Caki2 (cell line): Measurements from ENCODE around the gene AQP11. TPM values are rescaled to one million over a fixed set of nuclear protein-coding genes. Genes with fewer than 3 reads are reported as not detected.
"Not testable (repeated sequence)": the region's sequence is repeated elsewhere in the genome, so short reads cannot be mapped to it uniquely, and the experiment has no call there.

Source experiments
- DNase-seq: peaks from one replicate; pipeline ENCODE4 v3.0.0-alpha.2; 2015; ENCODE audit warnings: low read depth
- in situ Hi-C: cut with HindIII; loops from 2 replicates; pipeline ENCODE4 v1.10.0; 2016; ENCODE audit warnings: low sequenced_read_pairs, low pct_unique_long_range_greater_than_20kb, mixed read lengths
- total RNA-seq: library from RNA; depleted of rRNA; stranded (reverse); fragments of >200 nt; shearing (Covaris generic); gene quantifications from 2 replicates; pipeline ENCODE4 v1.2.3, GENCODE V29; 2014; ENCODE audit warnings: low replicate concordance; rRNA removed

The AQP11 gene, protein sequence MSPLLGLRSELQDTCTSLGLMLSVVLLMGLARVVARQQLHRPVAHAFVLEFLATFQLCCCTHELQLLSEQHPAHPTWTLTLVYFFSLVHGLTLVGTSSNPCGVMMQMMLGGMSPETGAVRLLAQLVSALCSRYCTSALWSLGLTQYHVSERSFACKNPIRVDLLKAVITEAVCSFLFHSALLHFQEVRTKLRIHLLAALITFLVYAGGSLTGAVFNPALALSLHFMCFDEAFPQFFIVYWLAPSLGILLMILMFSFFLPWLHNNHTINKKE
- total RNA-seq = 0.35 and 6.3 TPM in 2 replicates

DNA sequence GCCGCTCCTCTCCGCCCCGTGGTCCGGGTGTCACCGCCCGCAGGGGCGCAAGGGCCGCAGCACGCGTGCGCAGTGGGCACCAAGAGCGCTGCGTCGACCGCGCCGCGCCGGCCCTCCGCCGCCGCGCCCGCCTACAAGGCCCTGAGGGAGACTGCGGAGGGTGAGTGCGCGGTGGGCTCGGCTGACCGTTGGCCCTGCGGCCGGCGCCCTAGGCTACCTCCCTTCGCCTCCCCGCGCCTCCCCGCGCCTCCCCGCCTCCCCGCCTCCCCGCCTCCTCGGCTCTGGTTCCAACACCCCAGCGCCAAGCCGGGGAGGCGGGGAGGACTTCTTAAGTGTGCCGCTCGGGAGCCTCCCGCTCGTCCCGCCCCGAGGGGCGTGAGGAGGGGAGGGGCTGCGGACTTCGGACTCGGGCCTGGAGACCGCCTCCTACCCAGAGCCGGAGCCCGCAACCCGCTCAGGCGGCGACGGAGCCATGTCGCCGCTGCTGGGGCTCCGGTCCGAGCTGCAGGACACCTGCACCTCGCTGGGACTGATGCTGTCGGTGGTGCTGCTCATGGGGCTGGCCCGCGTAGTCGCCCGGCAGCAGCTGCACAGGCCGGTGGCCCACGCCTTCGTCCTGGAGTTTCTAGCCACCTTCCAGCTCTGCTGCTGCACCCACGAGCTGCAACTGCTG is at the start of gene AQP11:
Gene AQP11, plus strand, starts transcription at position 433 of the 673 bp plus-strand sequence. Its CDS starts 40 bp downstream, at position 473.
- peak; percentile 91 for DNase-seq

GRCh38 chr11:77542296-77542695 is 47.5 kb upstream of the AQP11 start:
- in situ Hi-C loops = no loop called here
- DNase-seq = no peak

More for the DNA sequence above, at the start of gene AQP11:
- in situ Hi-C loops = no loop called here

- DNase-seq = no peak
- in situ Hi-C loops = no loop called here
These were observed 42.5 kb upstream of the AQP11 start for GRCh38 chr11:77547047-77547836.

DNA sequence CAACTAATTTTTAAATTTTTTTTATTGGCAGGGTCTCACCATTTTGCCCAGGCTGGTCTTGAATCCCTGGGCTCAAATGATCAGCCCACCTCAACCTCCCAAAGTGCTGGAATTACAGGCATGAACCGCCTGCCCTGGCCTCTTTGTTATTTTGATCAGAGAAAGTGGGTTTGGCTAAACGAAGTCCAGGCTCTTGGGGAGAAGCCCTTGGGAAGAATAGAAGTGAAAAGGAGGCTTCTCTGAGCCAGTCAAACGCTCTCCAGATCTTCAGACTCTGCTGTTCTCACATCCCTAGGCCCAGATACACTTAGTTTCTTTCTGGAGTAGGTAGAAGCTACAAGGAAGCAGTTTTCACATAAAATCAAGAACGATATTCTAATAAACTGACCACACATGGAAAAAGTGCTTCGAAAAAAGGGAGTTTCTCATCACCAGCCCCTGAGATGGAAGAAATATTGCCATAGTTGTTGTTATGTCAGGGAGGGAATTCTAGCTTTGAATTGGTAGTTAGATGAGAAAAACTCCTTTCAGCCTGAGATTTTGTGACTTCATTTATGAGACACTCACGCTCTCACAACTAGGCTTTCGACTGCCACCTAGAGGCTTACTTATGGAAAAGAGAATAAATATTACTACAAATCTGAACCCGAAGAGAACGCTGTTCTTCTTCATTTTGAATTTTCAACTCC is 41.7 kb upstream of the AQP11 start:
- DNase-seq = peak; percentile 25
- in situ Hi-C loops = no loop called here

DNA sequence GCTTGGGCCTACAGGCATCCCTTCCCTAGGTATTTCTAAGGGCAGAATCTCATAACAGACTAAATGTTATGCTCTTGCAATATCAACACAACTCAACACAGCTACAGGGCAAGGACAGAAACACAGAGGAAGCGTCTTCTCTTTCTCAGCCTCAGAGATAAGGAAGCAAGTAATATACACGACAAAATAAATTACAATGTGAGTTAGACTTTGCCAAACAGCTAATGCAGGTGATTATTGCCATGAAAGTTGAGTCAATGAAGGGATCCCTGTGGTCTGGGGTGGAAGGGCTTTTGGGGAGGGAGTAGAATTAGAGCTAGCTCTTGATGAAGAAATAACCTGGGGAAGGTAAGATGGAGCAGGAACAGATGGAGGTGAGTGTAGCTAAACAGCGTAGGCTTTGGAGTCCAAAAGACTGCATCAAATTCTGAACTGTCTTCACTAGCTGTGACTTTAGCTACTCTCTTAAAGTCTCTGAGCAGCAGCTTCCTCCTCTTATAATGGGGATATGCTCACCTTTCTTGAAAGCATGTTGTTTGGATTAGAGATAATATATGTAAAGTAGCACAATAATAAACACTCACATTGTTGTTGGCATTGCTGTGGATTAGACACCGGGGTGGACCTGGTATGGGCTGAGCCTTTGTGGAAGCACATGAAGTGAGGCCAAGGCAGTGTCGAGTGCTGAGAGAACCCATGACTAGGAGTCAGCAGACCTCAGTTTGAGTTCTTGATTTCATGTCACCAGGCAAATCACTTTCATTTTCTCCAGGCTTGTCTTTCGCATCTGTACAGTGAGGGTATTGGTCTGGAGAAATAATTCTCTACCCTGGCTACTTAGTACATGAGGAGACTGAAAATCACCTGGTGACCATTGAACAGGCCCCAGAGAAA is 41.0 kb upstream of the AQP11 start:
- in situ Hi-C loops = no loop called here
- no peak for DNase-seq

GRCh38 chr11:77551426-77551825 is 38.3 kb upstream of the AQP11 start:
- in situ Hi-C loops, DNase-seq: not testable (repeated sequence)

GRCh38 chr11:77557553-77557952 is 32.2 kb upstream of the AQP11 start:
- in situ Hi-C loops = no loop called here
- DNase-seq = no peak

- in situ Hi-C loops = no loop called here
These were observed 31.4 kb upstream of the AQP11 start for GRCh38 chr11:77558380-77558779.

GRCh38 chr11:77559686-77560401 is 29.9 kb upstream of the AQP11 start:
- peak; percentile 57 for DNase-seq

More at GRCh38 chr11:77558380-77558779, 31.4 kb upstream of the AQP11 start:
- DNase-seq = no peak

GRCh38 chr11:77560605-77561004 is 29.1 kb upstream of the AQP11 start:
- in situ Hi-C loops = no loop called here

More at GRCh38 chr11:77559686-77560401, 29.9 kb upstream of the AQP11 start:
- in situ Hi-C loops = no loop called here

GRCh38 chr11:77561257-77561656 is 28.5 kb upstream of the AQP11 start:
- in situ Hi-C loops = no loop called here
- DNase-seq = no peak

More at GRCh38 chr11:77560605-77561004, 29.1 kb upstream of the AQP11 start:
- DNase-seq = peak; percentile 46

- no peak for DNase-seq
- in situ Hi-C loops = no loop called here
These were observed 21.4 kb upstream of the AQP11 start for GRCh38 chr11:77568306-77568705.

DNA sequence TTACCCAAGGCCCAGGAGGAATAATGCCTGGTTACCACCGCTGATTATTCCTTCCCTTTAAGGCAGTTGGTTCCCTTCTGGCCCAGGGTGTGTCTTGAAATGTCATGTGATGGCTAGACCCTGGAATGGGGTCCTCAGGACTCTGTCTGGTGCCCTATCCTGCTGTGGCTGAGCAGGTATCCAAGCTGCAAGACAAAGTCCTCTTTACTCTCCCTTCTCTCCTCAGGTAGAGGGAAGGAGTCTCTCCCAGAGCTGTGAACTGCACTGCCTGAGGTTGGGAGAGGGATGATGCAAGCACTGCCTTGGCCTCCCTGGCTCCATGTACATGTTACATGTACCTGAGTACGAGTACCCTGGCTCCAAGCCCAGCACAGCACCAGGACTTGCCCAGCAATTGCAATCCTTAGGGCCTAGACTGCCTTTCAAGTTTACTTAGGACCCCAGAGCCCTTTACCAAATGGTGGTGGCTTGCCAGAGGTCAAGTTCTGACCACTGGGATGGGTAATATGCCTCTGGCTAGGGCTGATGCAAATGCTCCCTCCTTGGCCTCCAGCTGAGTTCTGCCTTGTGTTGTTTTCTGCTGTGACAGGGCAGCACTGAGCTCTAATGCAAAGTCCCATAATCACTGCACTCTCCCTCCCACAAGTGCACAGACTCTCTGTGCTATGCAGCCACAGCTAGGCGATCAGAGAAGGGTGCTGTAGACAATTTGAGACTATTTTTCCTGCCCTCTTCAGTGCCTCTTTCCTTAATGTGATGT is 20.7 kb upstream of the AQP11 start:
- in situ Hi-C loops = no loop called here
- no peak for DNase-seq

GRCh38 chr11:77569676-77570070 is 20.1 kb upstream of the AQP11 start:
- DNase-seq = no peak
- in situ Hi-C loops = no loop called here

GRCh38 chr11:77570896-77571295 is 18.9 kb upstream of the AQP11 start:
- in situ Hi-C loops, DNase-seq: not testable (repeated sequence)

GRCh38 chr11:77575428-77575827 is 14.3 kb upstream of the AQP11 start:
- in situ Hi-C loops, DNase-seq: not testable (repeated sequence)
